IMR-90 (cell line): ENCODE results near the gene HAP1. TPM values are rescaled to one million over a fixed set of nuclear protein-coding genes. Genes with fewer than 3 reads are reported as not detected.

Experiments
- ATAC-seq: fragments of 200-7000 bp; cut with Tn5 transposase; 2 replicates; pipeline ENCODE4 v1.9.1; 2020; ENCODE audit warnings: low read depth, mild to moderate bottlenecking, moderate library complexity
- BruUV-seq: library from RNA; stranded (reverse); fragments of 400-500 nt; replicated peaks from 2 replicates; lab custom pipeline; 2021; lab: Mats Ljungman, UMichigan
- CTCF ChIA-PET: fragments of 300-600 bp; formaldehyde crosslinking; extraction: SDS; loops from one replicate; lab custom pipeline; 2021; ENCODE audit warnings: antibody characterized with exemption; lab: Yijun Ruan, JAX
- POLR2A ChIA-PET: fragments of 300-600 bp; sonication (Branson Sonifier 250); formaldehyde crosslinking; loops from one replicate; lab custom pipeline; 2022; ENCODE audit warnings: antibody characterized with exemption; ENCODE audit not compliant: unreplicated experiment; lab: Charles Lee
- DNase-seq: peaks from one replicate; pipeline ENCODE4 v3.0.0; 2013
- H2AFZ ChIP-seq: replicated peaks from 2 replicates; pipeline ENCODE3; 2013; ENCODE audit warnings: low read length, mild to moderate bottlenecking; ENCODE audit not compliant: poor library complexity
- H2AK5ac ChIP-seq: 2 replicates; pipeline ENCODE4 v1.6.1; 2013; ENCODE audit warnings: low read depth, low read length, inconsistent platforms
- H2AK9ac ChIP-seq: replicated peaks from 2 replicates; pipeline ENCODE3; 2013; ENCODE audit warnings: mild to moderate bottlenecking, low read depth, low read length, moderate library complexity; ENCODE audit not compliant: poor library complexity
- H2BK120ac ChIP-seq: 2 replicates; pipeline ENCODE4 v1.6.1; 2013; ENCODE audit warnings: low read depth, low read length, inconsistent platforms
- H2BK15ac ChIP-seq: 3 replicates; pipeline ENCODE4 v1.6.1; 2013; ENCODE audit warnings: low read depth, low read length, inconsistent platforms
- H2BK20ac ChIP-seq: 2 replicates; pipeline ENCODE4 v1.6.1; 2013; ENCODE audit warnings: low read depth, mild to moderate bottlenecking, inconsistent platforms, low read length, moderate library complexity
- H2BK5ac ChIP-seq: 2 replicates; pipeline ENCODE4 v1.6.1; 2013; ENCODE audit warnings: mild to moderate bottlenecking, low read depth, low read length, inconsistent platforms; ENCODE audit not compliant: poor library complexity, severe bottlenecking
- H3K14ac ChIP-seq: replicated peaks from 2 replicates; pipeline ENCODE4 v1.6.1; 2013; ENCODE audit warnings: low read depth, low read length, inconsistent platforms
- H3K18ac ChIP-seq: 2 replicates; pipeline ENCODE4 v1.6.1; 2013; ENCODE audit warnings: low read depth, low read length, control low read depth
- H3K23ac ChIP-seq: 2 replicates; pipeline ENCODE4 v1.6.1; 2013; ENCODE audit warnings: low read depth, low read length, inconsistent platforms
- H3K27ac ChIP-seq: 2 replicates; pipeline ENCODE4 v1.5.1; 2013; ENCODE audit warnings: mild to moderate bottlenecking, control low read depth, low read length; ENCODE audit not compliant: insufficient read depth
- H3K27me3 ChIP-seq: 2 replicates; pipeline ENCODE4 v1.6.1; 2013; ENCODE audit warnings: low read length; ENCODE audit not compliant: control insufficient read depth, insufficient read depth
- H3K36me3 ChIP-seq: 2 replicates; pipeline ENCODE4 v1.6.1; 2013; ENCODE audit warnings: low read length, mixed read lengths; ENCODE audit not compliant: control insufficient read depth, insufficient read depth
- H3K4ac ChIP-seq: 2 replicates; pipeline ENCODE4 v1.6.1; 2013; ENCODE audit warnings: low read depth, low read length, inconsistent platforms
- H3K4me1 ChIP-seq: 2 replicates; pipeline ENCODE4 v1.6.1; 2013; ENCODE audit warnings: low read length, mixed read lengths; ENCODE audit not compliant: control insufficient read depth, insufficient read depth
- H3K4me2 ChIP-seq: 2 replicates; pipeline ENCODE4 v1.6.1; 2013; ENCODE audit warnings: low read depth, mild to moderate bottlenecking, control low read depth, low read length, moderate library complexity
- H3K4me3 ChIP-seq: 2 replicates; pipeline ENCODE4 v1.5.1; 2013; ENCODE audit warnings: low read depth, mild to moderate bottlenecking, control low read depth, low read length, moderate library complexity; ENCODE audit not compliant: insufficient read depth
- H3K56ac ChIP-seq: 2 replicates; pipeline ENCODE4 v1.6.1; 2013; ENCODE audit warnings: low read length, inconsistent platforms; ENCODE audit not compliant: insufficient read depth; ENCODE audit errors: extremely low read depth
- H3K79me1 ChIP-seq, 2 experiments: 2 replicates each; pipeline ENCODE4 v1.6.1; 2013; ENCODE audit warnings: low read length in 2 of 2, inconsistent platforms in 1 of 2, low read depth in 1 of 2
- H3K9ac ChIP-seq: 2 replicates; pipeline ENCODE4 v1.6.1; 2013; ENCODE audit warnings: low read depth, low read length, control low read depth
- H3K9me1 ChIP-seq: 2 replicates; pipeline ENCODE4 v1.6.1; 2013; ENCODE audit warnings: low read length, inconsistent platforms; ENCODE audit not compliant: insufficient read depth
- H3K9me3 ChIP-seq: 2 replicates; pipeline ENCODE4 v1.6.1; 2013; ENCODE audit warnings: low read length; ENCODE audit not compliant: control insufficient read depth, insufficient read depth
- H4K20me1 ChIP-seq: 2 replicates; pipeline ENCODE4 v1.6.1; 2013; ENCODE audit warnings: low read length, inconsistent platforms; ENCODE audit not compliant: insufficient read depth
- H4K5ac ChIP-seq: 2 replicates; pipeline ENCODE4 v1.6.1; 2013; ENCODE audit warnings: mild to moderate bottlenecking, low read depth, low read length, control low read depth
- H4K8ac ChIP-seq, 2 experiments: 2 replicates each; pipeline ENCODE4 v1.6.1; 2013; ENCODE audit warnings: low read depth in 2 of 2, low read length in 2 of 2, control low read depth in 1 of 2, inconsistent platforms in 1 of 2
- H4K91ac ChIP-seq: 2 replicates; pipeline ENCODE4 v1.6.1; 2013; ENCODE audit warnings: low read depth, low read length, inconsistent platforms; ENCODE audit not compliant: insufficient read depth
- BHLHE40 ChIP-seq: fragments of 150-350 bp; IDR thresholded peaks from 2 replicates; pipeline ENCODE4 v1.6.1; 2016; ENCODE audit warnings: mild to moderate bottlenecking, low read depth, low read length
- ELK1 ChIP-seq: fragments of 150-350 bp; IDR thresholded peaks from 2 replicates; pipeline ENCODE4 v1.6.1; 2016; ENCODE audit warnings: low read depth, mild to moderate bottlenecking, low read length, moderate library complexity, borderline replicate concordance
- FOS ChIP-seq: fragments of 150-350 bp; IDR thresholded peaks from 2 replicates; pipeline ENCODE4 v1.6.1; 2016; ENCODE audit warnings: low read depth, low read length
- MAZ ChIP-seq: IDR thresholded peaks from 2 replicates; pipeline ENCODE4 v1.6.1; 2012; ENCODE audit warnings: low read depth, mild to moderate bottlenecking, low read length, improper control_type of control experiment, moderate library complexity, borderline replicate concordance
- NFE2L2 ChIP-seq: fragments of 150-350 bp; IDR thresholded peaks from 2 replicates; pipeline ENCODE4 v1.6.1; 2016; ENCODE audit warnings: low read depth, mild to moderate bottlenecking, low read length
- RFX5 ChIP-seq: IDR thresholded peaks from 2 replicates; pipeline ENCODE4 v1.8.0; 2012; ENCODE audit warnings: low read depth, mild to moderate bottlenecking, low read length, moderate library complexity
- WGBS, 2 experiments: methylation state at CpG; one replicate each; pipeline versions ENCODE4 v1.1.5 to v1.1.7; 2013; ENCODE audit warnings: missing lambda C conversion rate in 2 of 2; ENCODE audit not compliant: insufficient read length in 1 of 2; ENCODE audit errors: extremely low coverage in 2 of 2; 5-methylcytosine and 5-hydroxymethylcytosine counted together
- dilution Hi-C: fragments of 300-500 bp; cut with HindIII; formaldehyde crosslinking; loops from one replicate; pipeline ENCODE4 v1.14.3; 2018; ENCODE audit warnings: low sequenced_read_pairs; ENCODE audit not compliant: unreplicated experiment
- in situ Hi-C: fragments of 300-500 bp; cut with MboI; formaldehyde crosslinking; loops from 3 replicates; pipeline ENCODE4 v1.14.3; 2019; ENCODE audit warnings: low sequenced_read_pairs, inconsistent platforms, mixed read lengths
- intact Hi-C: fragments of 100-400 bp; cut with micrococcal nuclease; formaldehyde crosslinking; loops from 2 replicates; pipeline ENCODE4 v1.10.0; 2022
- polyA plus RNA-seq, 3 experiments: library from polyadenylated mRNA; depleted of rRNA; stranded (reverse); fragments of >200 nt; gene quantifications; 2 replicates each; pipeline ENCODE4 v1.2.3, GENCODE V29; 2012; ENCODE audit warnings: low replicate concordance in 1 of 3
- total RNA-seq: library from RNA; depleted of rRNA; stranded (reverse); fragments of >200 nt; gene quantifications from 2 replicates; pipeline ENCODE4 v1.2.3, GENCODE V29; 2012
- TF ChIP-seq, protein P1 (sequence below): conservative IDR thresholded peaks from 2 replicates; pipeline ENCODE4 v1.5.1; 2012; ENCODE audit warnings: mild to moderate bottlenecking, low read depth, low read length, improper control_type of control experiment
- TF ChIP-seq, protein P2 (sequence below): fragments of 150-350 bp; IDR thresholded peaks from 2 replicates; pipeline ENCODE4 v1.6.1; 2017; ENCODE audit warnings: mild to moderate bottlenecking, antibody characterized with exemption, low read length, low read depth

Gene HAP1
- total and polyA plus RNA-seq, 2 of the 4 experiments (the other 2 are of a cell fraction) = under 0.01 to 0.09 TPM

- Histone ChIP-seq H3K4me2 (peak overlapping the region; percentile 88), H3K9me1 (no peaks in the 10 kb centered on the region), H3K4me3 (peak overlapping the region; percentile 28; the same call in 1 of the 2 replicates), H2AK9ac (no peak overlapping the region), H2AFZ (peak overlapping the region; percentile 80), H2BK120ac (peak overlapping the region; percentile 51), H3K36me3 (no peaks in the 10 kb centered on the region), H4K91ac (peak overlapping the region; percentile 10; the same call in 1 of the 2 replicates), H4K5ac (peak overlapping the region; percentile 79), H4K8ac (peak overlapping the region in 1 of 2 experiments; percentile 74; a peak in 3 of 4 replicates), H2BK20ac (peak overlapping the region; percentile 59; the same call in 1 of the 2 replicates), H3K4ac (peak overlapping the region; percentile 58; the same call in 1 of the 2 replicates), H3K27ac (peak overlapping the region; percentile 47; the same call in 1 of the 2 replicates), H3K56ac (no peak overlapping the region), H3K79me1 (no peaks in the 10 kb centered on the region), H2AK5ac (0 out of 2 replicates have a peak overlapping the region, but pooled peaks have one; percentile 6), H3K27me3 (peaks cover 10% of the 10 kb centered on the region), H2BK15ac (peak overlapping the region; percentile 47; the same call in 1 of the 3 replicates), H4K20me1 (no peaks in the 10 kb centered on the region), H3K4me1 (peaks cover 6% of the 10 kb centered on the region), H3K14ac (peak overlapping the region; percentile 73; the same call in 1 of the 2 replicates), H3K9ac (peak overlapping the region; percentile 38; the same call in 1 of the 2 replicates), H3K23ac (no peak overlapping the region; the same call in 1 of the 2 replicates), H2BK5ac (peak overlapping the region; percentile 61), H3K9me3 (no peaks in the 10 kb centered on the region), H3K18ac (peak overlapping the region; percentile 73)
- POLR2A ChIA-PET = interaction anchor here (1.7 kb wide), 1 partner anchor 10 kb away, joined by 9 read pairs; the partner anchor contains the start of gene EIF1
- WGBS, 2 experiments = no CpG with 5 or more reads among the region's 2 CpGs
- intact Hi-C loops (no loop called here), in situ Hi-C loops (no loop called here), dilution Hi-C loops (no loop called here)
- peak; percentile 9 for DNase-seq
- no peak for TF ChIP-seq BHLHE40
- TF ChIP-seq, protein P1, sequence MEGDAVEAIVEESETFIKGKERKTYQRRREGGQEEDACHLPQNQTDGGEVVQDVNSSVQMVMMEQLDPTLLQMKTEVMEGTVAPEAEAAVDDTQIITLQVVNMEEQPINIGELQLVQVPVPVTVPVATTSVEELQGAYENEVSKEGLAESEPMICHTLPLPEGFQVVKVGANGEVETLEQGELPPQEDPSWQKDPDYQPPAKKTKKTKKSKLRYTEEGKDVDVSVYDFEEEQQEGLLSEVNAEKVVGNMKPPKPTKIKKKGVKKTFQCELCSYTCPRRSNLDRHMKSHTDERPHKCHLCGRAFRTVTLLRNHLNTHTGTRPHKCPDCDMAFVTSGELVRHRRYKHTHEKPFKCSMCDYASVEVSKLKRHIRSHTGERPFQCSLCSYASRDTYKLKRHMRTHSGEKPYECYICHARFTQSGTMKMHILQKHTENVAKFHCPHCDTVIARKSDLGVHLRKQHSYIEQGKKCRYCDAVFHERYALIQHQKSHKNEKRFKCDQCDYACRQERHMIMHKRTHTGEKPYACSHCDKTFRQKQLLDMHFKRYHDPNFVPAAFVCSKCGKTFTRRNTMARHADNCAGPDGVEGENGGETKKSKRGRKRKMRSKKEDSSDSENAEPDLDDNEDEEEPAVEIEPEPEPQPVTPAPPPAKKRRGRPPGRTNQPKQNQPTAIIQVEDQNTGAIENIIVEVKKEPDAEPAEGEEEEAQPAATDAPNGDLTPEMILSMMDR = no peak
- TF ChIP-seq, protein P2, sequence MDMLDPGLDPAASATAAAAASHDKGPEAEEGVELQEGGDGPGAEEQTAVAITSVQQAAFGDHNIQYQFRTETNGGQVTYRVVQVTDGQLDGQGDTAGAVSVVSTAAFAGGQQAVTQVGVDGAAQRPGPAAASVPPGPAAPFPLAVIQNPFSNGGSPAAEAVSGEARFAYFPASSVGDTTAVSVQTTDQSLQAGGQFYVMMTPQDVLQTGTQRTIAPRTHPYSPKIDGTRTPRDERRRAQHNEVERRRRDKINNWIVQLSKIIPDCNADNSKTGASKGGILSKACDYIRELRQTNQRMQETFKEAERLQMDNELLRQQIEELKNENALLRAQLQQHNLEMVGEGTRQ = no peak
- no peak for TF ChIP-seq MAZ
- no peak for TF ChIP-seq FOS
- TF ChIP-seq RFX5 = no peak
- no peak for TF ChIP-seq NFE2L2
- no peak for TF ChIP-seq ELK1
- ATAC-seq = peak; percentile 53
- CTCF ChIA-PET = interaction anchor here (0.6 to 1.3 kb wide), 4 partner anchors 10 to 770 kb away, joined by 3 to 5 read pairs (median 4); partner anchors contain the start of gene EIF1
- BruUV-seq = no TSS peak
These were observed 56.0 kb downstream of the HAP1 start for GRCh38 chr17:41678411-41678906.
